NCI-H2227 (cell line): Measurements from ENCODE around the gene WDR27.

Source experiments
- DNase-seq: peaks from one replicate; lab custom pipeline; 2025; ENCODE audit not compliant: unreplicated experiment; lab: John Stamatoyannopoulos, UW

The WDR27 gene

DNA sequence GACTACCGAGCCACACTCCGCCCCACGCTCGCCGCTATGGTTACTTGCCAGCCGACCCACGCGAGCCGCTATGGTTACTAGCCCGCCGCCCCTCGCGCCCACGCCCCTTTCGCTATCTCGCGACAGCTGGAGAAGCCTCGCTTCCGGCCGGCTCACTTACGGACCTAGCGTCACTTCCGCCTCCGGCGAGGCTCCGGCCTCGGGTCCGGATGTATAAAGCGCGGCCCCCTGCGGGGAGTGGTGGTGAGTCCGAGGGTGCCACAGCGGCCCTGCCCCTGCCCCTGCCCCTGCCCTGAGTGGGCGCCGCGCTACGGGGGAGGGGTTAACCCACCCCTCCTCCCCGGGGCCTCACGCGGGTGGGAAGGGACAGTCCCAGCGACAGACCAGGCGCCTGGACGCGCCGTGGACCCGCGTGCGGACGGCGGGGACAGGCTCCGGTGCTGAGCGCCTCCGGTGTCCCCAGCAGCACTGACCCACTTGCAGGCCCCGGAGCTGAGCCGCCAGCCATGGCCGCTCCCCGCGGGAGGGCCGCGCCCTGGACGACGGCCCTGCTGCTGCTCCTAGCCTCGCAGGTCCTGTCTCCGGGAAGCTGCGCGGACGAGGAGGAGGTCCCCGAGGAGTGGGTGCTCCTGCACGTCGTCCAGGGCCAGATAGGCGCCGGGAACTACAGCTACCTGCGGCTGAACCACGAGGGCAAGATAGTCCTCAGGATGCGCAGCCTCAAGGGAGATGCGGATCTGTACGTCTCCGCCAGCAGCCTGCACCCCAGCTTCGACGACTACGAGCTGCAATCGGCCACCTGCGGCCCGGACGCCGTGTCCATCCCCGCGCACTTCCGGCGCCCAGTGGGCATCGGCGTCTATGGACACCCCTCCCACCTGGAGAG lies at the start of gene WDR27, which contains the start of gene C6orf120:
TSS of gene WDR27 (minus strand) at position 76 of the 886 bp plus-strand sequence. CDS start 13,024 bp downstream, outside the sequence.
TSS of gene C6orf120 (plus strand) at position 173 of the 886 bp plus-strand sequence. CDS start at position 507, 334 bp downstream.
- DNase-seq = peak; percentile 95

- DNase-seq = no peak
These were observed 44.7 kb upstream of the WDR27 start for GRCh38 chr6:169746556-169746955.

GRCh38 chr6:169745405-169745804 lies 43.6 kb upstream of the WDR27 start:
- no peak for DNase-seq

DNA sequence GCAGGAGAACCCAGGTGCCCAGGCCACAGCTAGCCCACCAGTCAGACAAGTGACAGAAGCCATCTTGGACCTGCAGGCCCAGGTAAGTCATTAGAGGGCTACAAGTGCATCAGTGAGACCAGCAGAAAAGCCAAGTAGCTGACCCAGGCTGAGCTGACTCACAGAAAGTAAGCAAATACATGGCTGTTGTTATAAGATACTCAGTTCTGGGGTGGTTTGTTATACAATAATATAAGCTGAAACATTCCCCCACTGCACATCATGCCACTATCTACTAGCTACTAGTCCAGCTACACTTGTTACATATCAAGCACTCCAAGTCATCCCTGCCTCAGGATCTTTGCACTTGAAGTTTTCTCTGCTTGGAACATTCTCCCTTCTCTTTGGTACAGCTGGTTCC lies 39.5 kb upstream of the WDR27 start:
- DNase-seq = no peak

GRCh38 chr6:169738976-169739529 lies 37.2 kb upstream of the WDR27 start:
- DNase-seq = no peak

DNA sequence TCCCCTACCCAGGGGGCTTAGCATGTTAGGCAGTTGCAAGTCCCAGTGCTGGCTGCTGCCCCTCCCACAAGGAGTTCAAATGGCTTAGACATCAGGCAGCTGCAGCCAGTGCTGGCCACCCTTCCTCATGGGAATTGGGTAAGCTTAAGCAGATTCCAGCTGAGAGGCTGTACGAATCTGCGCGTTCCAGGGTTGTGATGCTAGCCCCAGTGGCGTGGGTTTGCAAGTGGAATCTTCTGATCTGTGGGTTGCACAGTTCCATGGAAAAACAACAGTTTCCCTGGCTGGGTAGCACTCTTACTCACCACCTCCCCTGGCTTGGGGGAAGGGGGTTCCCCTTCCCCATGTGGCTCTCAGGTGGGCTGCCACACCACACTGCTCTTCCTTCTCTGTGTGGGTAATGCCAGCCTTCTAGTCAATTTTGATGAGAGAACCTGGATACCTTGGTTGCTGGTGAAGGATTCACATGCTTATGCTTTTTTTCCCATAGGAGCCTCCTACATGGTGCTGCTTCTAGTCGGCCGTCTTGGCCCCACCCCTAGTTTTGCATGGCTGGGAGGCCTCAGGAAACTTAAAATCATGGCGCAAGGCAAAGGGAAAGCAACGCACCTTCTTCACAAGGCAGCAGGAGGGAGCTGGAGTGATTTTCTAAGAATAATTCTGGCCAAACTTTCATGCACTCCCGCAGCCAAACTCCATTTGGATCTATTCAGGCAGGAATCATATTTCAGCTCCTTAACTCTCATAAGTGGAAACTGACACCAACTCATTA lies 36.6 kb upstream of the WDR27 start:
- no peak for DNase-seq

DNA sequence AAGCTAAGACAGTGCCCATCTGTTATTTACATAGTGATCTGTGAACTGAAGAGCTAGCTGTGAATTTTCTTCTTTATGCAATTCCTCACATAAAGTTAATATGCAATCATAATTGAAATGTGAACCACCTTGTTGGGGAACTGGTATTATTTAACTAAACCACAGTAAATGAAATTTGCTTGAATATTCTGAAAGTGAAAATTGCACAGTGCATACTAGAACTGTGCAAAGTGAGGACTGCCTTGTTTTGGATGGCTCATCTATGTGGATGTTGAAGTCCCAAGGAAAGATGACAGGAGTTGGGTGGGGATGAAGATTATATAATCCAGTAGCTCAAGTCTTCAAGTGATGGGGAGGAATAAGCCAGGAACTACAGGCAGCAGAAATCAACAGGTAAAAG lies 28.1 kb upstream of the WDR27 start:
- DNase-seq = no peak

- no peak for DNase-seq
These were observed 25.1 kb upstream of the WDR27 start for GRCh38 chr6:169726963-169727362.

DNA sequence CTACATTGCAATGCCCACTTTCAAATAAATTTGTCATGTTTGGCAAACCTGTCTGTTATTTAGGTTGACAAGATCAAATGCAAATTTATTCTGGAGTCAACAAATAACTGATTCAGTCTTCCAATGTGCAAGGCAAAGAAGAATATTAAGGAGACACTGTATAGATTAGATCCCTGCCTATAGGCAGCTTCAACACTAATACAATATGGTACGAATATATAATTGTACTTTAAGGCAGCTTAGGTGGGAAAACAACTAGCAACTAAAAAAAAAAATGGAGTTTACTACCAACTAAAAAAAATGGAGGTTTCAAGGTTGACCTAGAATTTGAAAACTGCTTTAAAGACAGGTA lies 24.2 kb upstream of the WDR27 start:
- no peak for DNase-seq

- peak; percentile 42 for DNase-seq
These were observed 23.6 kb upstream of the WDR27 start for GRCh38 chr6:169725125-169726048.

GRCh38 chr6:169724494-169725124 lies 22.8 kb upstream of the WDR27 start, which contains the start of gene PHF10:
PHF10 (minus strand) TSS chr6:169724500; CDS start chr6:169723931, 569 bp downstream.
- DNase-seq = peak; percentile 85

DNA sequence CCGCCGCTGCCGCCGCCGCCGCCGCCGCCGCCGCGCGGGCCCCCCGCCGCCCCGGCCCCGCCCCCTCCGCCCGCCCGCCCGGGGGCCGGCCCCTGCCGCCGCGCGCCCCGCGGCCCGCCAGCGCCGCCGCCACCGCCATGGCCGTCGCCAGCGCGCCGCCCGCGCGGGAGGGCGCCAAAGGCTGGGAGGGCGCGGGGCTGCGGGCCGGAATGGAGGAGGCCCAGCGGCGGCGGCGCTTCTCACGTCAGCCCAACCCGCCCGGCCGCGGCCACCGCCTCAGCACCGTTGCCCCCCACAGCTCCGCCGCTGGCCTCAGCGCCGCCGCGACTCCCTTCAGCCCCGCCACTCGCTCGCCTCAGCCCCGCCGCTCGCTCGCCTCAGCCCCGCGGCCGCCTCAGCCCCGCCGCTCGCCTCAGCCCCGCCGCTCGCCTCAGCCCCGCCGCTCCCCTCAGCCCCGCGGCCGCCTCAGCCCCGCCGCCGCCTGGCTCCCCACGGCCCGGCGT lies 22.2 kb upstream of the WDR27 start:
- peak; percentile 56 for DNase-seq

GRCh38 chr6:169723200-169723909 lies 21.5 kb upstream of the WDR27 start:
- peak; percentile 28 for DNase-seq

DNA sequence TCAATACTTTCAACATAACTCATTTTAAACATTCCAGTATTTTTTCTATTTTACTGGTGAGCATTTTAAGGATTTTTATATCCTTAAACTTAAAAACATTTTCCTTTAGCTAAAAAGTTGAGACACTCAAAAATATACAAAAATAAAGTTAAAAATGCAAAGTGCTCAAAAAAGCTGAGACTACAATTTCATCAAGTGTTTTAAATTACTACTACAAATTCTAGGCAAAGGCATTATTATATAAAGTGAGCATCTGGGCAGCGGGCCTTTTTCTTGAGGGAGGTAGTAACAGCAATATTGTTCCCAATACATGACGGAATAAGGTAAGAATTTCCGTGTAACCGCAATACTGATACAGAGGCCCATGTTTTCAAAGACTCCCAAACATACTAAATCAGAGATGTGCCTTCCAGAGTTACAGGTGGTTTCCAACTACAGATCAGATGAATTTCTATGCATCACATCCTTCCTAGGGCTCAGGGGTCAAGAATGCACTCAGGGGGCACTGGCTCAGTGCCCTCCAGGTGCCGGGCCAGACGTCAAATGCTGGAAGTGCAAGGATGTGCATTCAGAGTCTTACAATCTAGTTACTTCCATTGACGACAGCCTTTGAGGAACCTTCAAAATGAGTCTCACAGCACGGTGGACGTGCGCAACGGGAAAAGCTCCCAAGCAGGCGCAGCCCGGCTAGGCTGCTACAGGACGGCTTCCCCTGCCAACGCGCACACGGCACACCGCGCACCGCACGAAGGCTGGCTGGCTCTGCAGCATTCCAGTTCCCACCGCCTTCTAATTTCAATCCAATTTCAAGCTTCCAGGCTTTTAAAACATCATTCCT lies 20.8 kb upstream of the WDR27 start:
- DNase-seq = peak; percentile 37

- DNase-seq = peak; percentile 4
These were observed 18.5 kb upstream of the WDR27 start for GRCh38 chr6:169720207-169720855.

DNA sequence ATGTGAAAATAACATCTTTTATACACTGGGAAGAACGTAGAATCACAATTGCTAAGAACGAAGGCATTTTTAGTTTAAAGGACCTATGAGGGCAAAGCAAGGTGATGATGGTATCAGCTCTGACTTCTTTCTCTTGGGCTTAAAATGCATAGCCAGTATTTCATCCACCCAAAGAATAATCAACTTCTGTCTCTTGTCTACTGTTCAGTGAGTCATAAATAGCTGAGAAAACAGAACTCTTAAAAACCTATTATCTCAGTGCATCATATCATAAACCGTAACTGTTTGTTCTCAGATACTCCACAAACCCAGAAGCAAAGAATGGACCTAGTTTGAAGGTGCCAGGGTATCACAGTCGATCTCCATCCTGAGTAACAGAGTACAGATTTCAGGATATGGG lies 17.3 kb upstream of the WDR27 start:
- no peak for DNase-seq

- DNase-seq = no peak
These were observed 12.8 kb upstream of the WDR27 start for GRCh38 chr6:169714595-169714994.

- no peak for DNase-seq
These were observed 12.3 kb upstream of the WDR27 start for GRCh38 chr6:169714178-169714577.
